Endodermal cell (in vitro differentiated cells): ENCODE data around the gene GANC. TPM values are rescaled to one million over a fixed set of nuclear protein-coding genes. Genes with fewer than 3 reads are reported as not detected.
A peak's percentile ranks its signal among the peaks of the same experiment; 100 is the strongest.

ENCODE experiments used
- DNase-seq: peaks from one replicate; pipeline ENCODE4 v3.0.0-alpha.2; 2017
- H3K27ac ChIP-seq: 2 replicates; pipeline ENCODE4 v1.5.1; 2013; ENCODE audit warnings: mild to moderate bottlenecking, low read depth, low read length, moderate library complexity
- H3K27me3 ChIP-seq: 2 replicates; pipeline ENCODE4 v1.6.1; 2013; ENCODE audit warnings: mild to moderate bottlenecking, low read length, moderate library complexity; ENCODE audit not compliant: insufficient read depth, control insufficient read depth, poor library complexity, severe bottlenecking
- H3K36me3 ChIP-seq: 2 replicates; pipeline ENCODE4 v1.7.0; 2013; ENCODE audit warnings: mild to moderate bottlenecking, low read length, moderate library complexity; ENCODE audit not compliant: control insufficient read depth, insufficient read depth
- H3K4me1 ChIP-seq: one replicate; pipeline ENCODE4 v1.7.0; 2013; ENCODE audit warnings: low read length; ENCODE audit not compliant: control insufficient read depth, insufficient read depth
- H3K4me3 ChIP-seq: 2 replicates; pipeline ENCODE4 v1.5.1; 2013; ENCODE audit warnings: mild to moderate bottlenecking, low read length, moderate library complexity
- H3K9ac ChIP-seq: 2 replicates; pipeline ENCODE4 v1.6.1; 2013; ENCODE audit warnings: mild to moderate bottlenecking, low read length, moderate library complexity; ENCODE audit not compliant: poor library complexity, severe bottlenecking; ENCODE audit errors: extremely low read depth
- H3K9me3 ChIP-seq: 2 replicates; pipeline ENCODE4 v1.6.1; 2013; ENCODE audit warnings: mild to moderate bottlenecking, low read length, moderate library complexity; ENCODE audit not compliant: control insufficient read depth
- H3K27ac Mint-ChIP-seq: 2 replicates; pipeline ENCODE4 v1.8.0; 2020; ENCODE audit warnings: mixed read lengths
- H3K27me3 Mint-ChIP-seq: 2 replicates; pipeline ENCODE4 v1.8.0; 2021; ENCODE audit warnings: mild to moderate bottlenecking, mixed read lengths; ENCODE audit not compliant: insufficient read depth
- H3K36me3 Mint-ChIP-seq: 2 replicates; pipeline ENCODE4 v1.8.0; 2020; ENCODE audit warnings: low read depth, mixed read lengths
- H3K4me1 Mint-ChIP-seq: 2 replicates; pipeline ENCODE4 v1.8.0; 2020; ENCODE audit warnings: mixed read lengths
- H3K4me3 Mint-ChIP-seq: 2 replicates; pipeline ENCODE4 v1.8.0; 2020; ENCODE audit warnings: mild to moderate bottlenecking, moderate library complexity, mixed read lengths
- H3K9me3 Mint-ChIP-seq: 2 replicates; pipeline ENCODE4 v1.8.0; 2020; ENCODE audit warnings: mild to moderate bottlenecking, mixed read lengths
- WGBS, 2 experiments: methylation state at CpG; one replicate each; pipeline versions ENCODE4 v1.1.5 to v1.1.7; 2013; ENCODE audit warnings: missing lambda C conversion rate in 2 of 2, mixed read lengths in 1 of 2; ENCODE audit not compliant: insufficient coverage in 1 of 2, insufficient read length in 1 of 2; 5-methylcytosine and 5-hydroxymethylcytosine counted together
- total RNA-seq, 2 donors: library from RNA; stranded (reverse); fragmentation: NEBNext Ultra II Directional in 1 of 2; extraction: Animal tissue kit (Norgen Biotek cat#: 25700) in 1 of 2; gene quantifications; 2 replicates in 1 of 2; 3 replicates in 1 of 2; pipeline ENCODE4 v1.2.1, GENCODE V29; 2021
- TF ChIP-seq, protein P1 (sequence below): fragments of 200-600 bp; sonication (generic); conservative IDR thresholded peaks from 2 replicates; pipeline ENCODE4 v1.5.0; 2021; ENCODE audit warnings: antibody characterized with exemption, mild to moderate bottlenecking

The GANC gene
- total RNA-seq, 2 donors from 2014 or later = 13.8 to 17.1 TPM

DNA sequence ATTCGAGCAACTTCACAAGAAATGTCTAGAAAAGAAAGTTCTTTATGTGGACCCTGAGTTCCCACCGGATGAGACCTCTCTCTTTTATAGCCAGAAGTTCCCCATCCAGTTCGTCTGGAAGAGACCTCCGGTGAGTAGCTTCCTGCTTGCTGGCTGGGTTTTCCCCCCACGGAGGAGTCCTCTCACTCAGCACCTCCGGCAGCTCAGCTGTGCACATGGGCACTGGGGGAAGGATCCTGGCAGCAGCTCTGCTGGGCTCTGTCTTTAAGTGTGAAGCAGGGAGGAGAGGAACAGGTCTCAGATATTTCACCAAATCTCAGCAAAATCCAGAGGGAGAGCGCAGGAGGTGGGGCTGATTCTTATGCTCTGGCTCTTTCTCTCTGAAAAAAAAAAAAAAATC is 87.0 kb downstream of the GANC start:
- TF ChIP-seq, protein P1, sequence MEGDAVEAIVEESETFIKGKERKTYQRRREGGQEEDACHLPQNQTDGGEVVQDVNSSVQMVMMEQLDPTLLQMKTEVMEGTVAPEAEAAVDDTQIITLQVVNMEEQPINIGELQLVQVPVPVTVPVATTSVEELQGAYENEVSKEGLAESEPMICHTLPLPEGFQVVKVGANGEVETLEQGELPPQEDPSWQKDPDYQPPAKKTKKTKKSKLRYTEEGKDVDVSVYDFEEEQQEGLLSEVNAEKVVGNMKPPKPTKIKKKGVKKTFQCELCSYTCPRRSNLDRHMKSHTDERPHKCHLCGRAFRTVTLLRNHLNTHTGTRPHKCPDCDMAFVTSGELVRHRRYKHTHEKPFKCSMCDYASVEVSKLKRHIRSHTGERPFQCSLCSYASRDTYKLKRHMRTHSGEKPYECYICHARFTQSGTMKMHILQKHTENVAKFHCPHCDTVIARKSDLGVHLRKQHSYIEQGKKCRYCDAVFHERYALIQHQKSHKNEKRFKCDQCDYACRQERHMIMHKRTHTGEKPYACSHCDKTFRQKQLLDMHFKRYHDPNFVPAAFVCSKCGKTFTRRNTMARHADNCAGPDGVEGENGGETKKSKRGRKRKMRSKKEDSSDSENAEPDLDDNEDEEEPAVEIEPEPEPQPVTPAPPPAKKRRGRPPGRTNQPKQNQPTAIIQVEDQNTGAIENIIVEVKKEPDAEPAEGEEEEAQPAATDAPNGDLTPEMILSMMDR = no peak
- Histone ChIP-seq H3K4me3 (no peak overlapping the region), H3K4me1 (peaks cover 4% of the 10 kb centered on the region), H3K27ac (no peak overlapping the region), H3K36me3 (no peaks in the 10 kb centered on the region), H3K9ac (no peak overlapping the region), H3K9me3 (no peaks in the 10 kb centered on the region), H3K27me3 (peaks cover 15% of the 10 kb centered on the region)
- H3K4me1 Mint-ChIP-seq = peaks cover 10% of the 10 kb centered on the region
- H3K36me3 Mint-ChIP-seq = no peaks in the 10 kb centered on the region
- 74 to 94% methylated on average over 6 to 7 of the region's 7 CpGs for WGBS, 2 experiments
- peaks cover 31% of the 10 kb centered on the region for H3K27me3 Mint-ChIP-seq
- H3K27ac Mint-ChIP-seq = no peak overlapping the region
- no peaks in the 10 kb centered on the region for H3K9me3 Mint-ChIP-seq
- no peak for DNase-seq
- H3K4me3 Mint-ChIP-seq = no peak overlapping the region

DNA sequence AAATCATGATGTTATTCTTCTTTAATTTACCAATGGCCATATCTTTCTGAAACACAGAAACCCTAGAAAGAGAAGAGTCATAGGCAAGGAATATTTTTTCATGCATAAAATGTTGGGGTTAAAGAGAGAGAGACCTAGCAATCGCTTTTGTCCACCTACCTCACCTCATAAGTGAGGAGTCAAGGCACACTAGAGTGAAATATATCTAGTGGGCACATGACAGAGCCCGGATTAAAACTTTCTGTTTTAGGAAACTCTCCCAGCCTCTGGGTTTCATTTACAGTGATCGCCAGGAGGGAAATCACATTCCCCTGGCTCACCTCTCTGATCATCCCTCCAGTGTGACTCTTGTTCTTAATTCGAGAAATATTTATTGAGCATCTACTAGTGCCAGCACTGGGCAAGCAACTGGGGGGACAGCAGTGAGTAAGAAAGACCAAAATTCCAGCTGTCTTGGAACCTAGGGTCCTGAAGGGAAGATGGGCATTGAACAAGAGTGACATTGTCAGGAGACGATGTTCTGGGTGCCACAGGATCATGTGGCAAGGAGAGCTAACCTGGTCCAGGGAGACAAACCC is 87.6 kb downstream of the GANC start:
- Mint-ChIP-seq H3K27me3 (peaks cover 38% of the 10 kb centered on the region), H3K4me1 (peaks cover 10% of the 10 kb centered on the region), H3K27ac (no peak overlapping the region), H3K4me3 (no peak overlapping the region), H3K36me3 (no peaks in the 10 kb centered on the region), H3K9me3 (no peaks in the 10 kb centered on the region)
- DNase-seq = no peak
- Histone ChIP-seq H3K36me3 (no peaks in the 10 kb centered on the region), H3K9ac (no peak overlapping the region), H3K27me3 (peaks cover 21% of the 10 kb centered on the region), H3K27ac (no peak overlapping the region), H3K4me1 (peaks cover 4% of the 10 kb centered on the region), H3K4me3 (no peak overlapping the region), H3K9me3 (no peaks in the 10 kb centered on the region)
- WGBS, 2 experiments = 91 to 92% methylated on average over 5 of the region's 5 CpGs
- TF ChIP-seq, protein P1 = no peak

DNA sequence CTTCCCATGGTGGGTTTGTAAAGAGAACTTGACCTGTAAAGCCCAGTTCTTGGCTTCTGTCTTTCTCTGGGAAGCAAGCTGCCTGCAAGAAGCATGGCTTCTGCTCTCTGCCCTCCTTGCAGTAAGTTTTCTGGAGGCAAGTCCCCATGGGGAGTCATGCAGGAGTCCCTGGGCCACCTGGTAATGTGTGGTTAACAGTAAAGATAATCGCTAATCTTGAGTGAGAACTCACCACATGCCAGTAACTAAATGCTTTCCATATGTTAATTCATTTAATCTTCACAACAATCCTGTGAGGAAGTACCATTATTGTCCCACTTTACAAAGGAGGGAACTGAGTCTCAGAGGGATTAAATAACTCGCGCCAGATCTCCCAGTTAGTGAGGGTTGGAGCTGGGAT is 90.5 kb downstream of the GANC start:
- no peak overlapping the region for H3K4me3 ChIP-seq
- peak; percentile 68 for DNase-seq
- peaks cover 28% of the 10 kb centered on the region for H3K27me3 ChIP-seq
- WGBS, 2 experiments = 30% methylated on average over 3 of the region's 3 CpGs; no CpG with 5 or more reads in 1 of the 2 experiments
- peaks cover 56% of the 10 kb centered on the region for H3K27me3 Mint-ChIP-seq
- TF ChIP-seq, protein P1 = no peak
- no peaks in the 10 kb centered on the region for H3K36me3 Mint-ChIP-seq
- H3K27ac Mint-ChIP-seq = no peak overlapping the region
- H3K9me3 ChIP-seq = peaks cover 2% of the 10 kb centered on the region
- H3K27ac ChIP-seq = no peak overlapping the region
- H3K9me3 Mint-ChIP-seq = peaks cover under 1% of the 10 kb centered on the region
- no peaks in the 10 kb centered on the region for H3K36me3 ChIP-seq
- peaks cover 4% of the 10 kb centered on the region for H3K4me1 ChIP-seq
- H3K9ac ChIP-seq = no peak overlapping the region
- no peak overlapping the region for H3K4me3 Mint-ChIP-seq
- peaks cover 10% of the 10 kb centered on the region for H3K4me1 Mint-ChIP-seq
